B cell (primary cell): ENCODE results near the gene ACTN1. TPM values are rescaled to one million over a fixed set of nuclear protein-coding genes. Genes with fewer than 3 reads are reported as not detected.

Experiments used
- ATAC-seq: fragments of 200-7000 bp; cut with Tn5 transposase; one replicate; pipeline ENCODE4 v1.10.0; 2021; ENCODE audit warnings: low read depth, mild to moderate bottlenecking, moderate number of reproducible peaks, moderate library complexity
- CTCF ChIA-PET: fragments of 350-600 bp; sonication (Branson Sonifier 250); formaldehyde crosslinking; loops from one replicate; lab custom pipeline; 2021; ENCODE audit warnings: antibody characterized with exemption, inconsistent platforms; lab: Charles Lee
- POLR2A ChIA-PET: fragments of 350-600 bp; sonication (Branson Sonifier 250); formaldehyde crosslinking; loops from one replicate; lab custom pipeline; 2021; ENCODE audit warnings: antibody characterized with exemption; lab: Charles Lee
- DNase-seq: peaks from one replicate; pipeline ENCODE4 v3.0.0; 2013
- H2AFZ ChIP-seq: 2 replicates; pipeline ENCODE4 v1.6.1; 2012; ENCODE audit warnings: mild to moderate bottlenecking, low read depth, low read length; ENCODE audit not compliant: insufficient read depth, poor library complexity, severe bottlenecking
- H3K27ac ChIP-seq, 2 donors: 1 replicate in 1 of 2; 2 replicates in 1 of 2; pipeline ENCODE4 v1.5.1; 2012 to 2013; ENCODE audit warnings: low read length in 2 of 2, mild to moderate bottlenecking in 2 of 2, moderate library complexity in 1 of 2
- H3K27me3 ChIP-seq, 4 experiments: fragments of 200-600 bp in 1 of 4; sonication (generic) in 1 of 4; replicated peaks in 1 of 4; 1 replicate in 2 of 4; 2 replicates in 2 of 4; pipeline versions ENCODE4 v1.6.1 to v1.7.0; 2013 to 2016; ENCODE audit warnings: low read length in 3 of 4, mild to moderate bottlenecking in 2 of 4, mixed read lengths in 1 of 4, moderate library complexity in 1 of 4; ENCODE audit not compliant: insufficient read depth in 4 of 4, control insufficient read depth in 3 of 4; ENCODE audit errors: control extremely low read depth in 1 of 4
- H3K36me3 ChIP-seq, 2 experiments: replicated peaks in 1 of 2; 1 replicate in 1 of 2; 2 replicates in 1 of 2; pipeline versions ENCODE4 v1.6.1 to v1.7.1; 2013; ENCODE audit warnings: low read length in 1 of 2; ENCODE audit not compliant: insufficient read depth in 2 of 2, control insufficient read depth in 1 of 2; ENCODE audit errors: control extremely low read depth in 1 of 2, extremely low read depth in 1 of 2
- H3K4me1 ChIP-seq, 2 donors: fragments of 200-600 bp in 1 of 2; sonication (generic) in 1 of 2; 1 replicate in 1 of 2; 2 replicates in 1 of 2; pipeline versions ENCODE4 v1.5.1 to v1.6.1; 2013 to 2017; ENCODE audit warnings: low read length in 2 of 2; ENCODE audit not compliant: control insufficient read depth in 2 of 2, insufficient read depth in 2 of 2
- H3K4me2 ChIP-seq: replicated peaks from 2 replicates; pipeline ENCODE3; 2012; ENCODE audit warnings: mild to moderate bottlenecking, low read depth, low read length; ENCODE audit not compliant: poor library complexity, severe bottlenecking
- H3K4me3 ChIP-seq, 5 experiments: fragments of 200-600 bp in 1 of 5; sonication (generic) in 1 of 5; 1 replicate in 3 of 5; 2 replicates in 2 of 5; pipeline versions ENCODE4 v1.5.1 to v1.7.0; 2011 to 2016; ENCODE audit warnings: low read length in 4 of 5, mild to moderate bottlenecking in 4 of 5, low read depth in 2 of 5, control low read depth in 1 of 5, moderate library complexity in 1 of 5; ENCODE audit not compliant: insufficient read depth in 1 of 5; ENCODE audit errors: control extremely low read depth in 1 of 5, extremely low read depth in 1 of 5
- H3K79me2 ChIP-seq: fragments of 200-600 bp; sonication (generic); one replicate; pipeline ENCODE4 v1.6.0; 2016; ENCODE audit warnings: low read length; ENCODE audit not compliant: control insufficient read depth, insufficient read depth
- H3K9ac ChIP-seq: fragments of 200-600 bp; sonication (generic); 2 replicates; pipeline ENCODE4 v1.6.1; 2017; ENCODE audit warnings: mild to moderate bottlenecking, low read length, moderate library complexity
- H3K9me3 ChIP-seq, 3 donors: one replicate each; pipeline versions ENCODE4 v1.6.1 to v1.7.1; 2013; ENCODE audit warnings: low read length in 2 of 3; ENCODE audit not compliant: control insufficient read depth in 2 of 3, insufficient read depth in 1 of 3; ENCODE audit errors: control extremely low read depth in 1 of 3
- H4K20me1 ChIP-seq: 2 replicates; pipeline ENCODE4 v1.6.0; 2012; ENCODE audit warnings: mild to moderate bottlenecking, low read length; ENCODE audit not compliant: insufficient read depth, control insufficient read depth, poor library complexity, severe bottlenecking
- H3K27ac Mint-ChIP-seq: one replicate; pipeline ENCODE4 v1.8.0; 2021; ENCODE audit warnings: mixed read lengths
- H3K27me3 Mint-ChIP-seq: one replicate; pipeline ENCODE4 v1.8.0; 2021; ENCODE audit warnings: mixed read lengths
- H3K4me1 Mint-ChIP-seq: one replicate; pipeline ENCODE4 v1.8.0; 2021; ENCODE audit warnings: mixed read lengths
- H3K4me3 Mint-ChIP-seq: one replicate; pipeline ENCODE4 v1.8.0; 2021; ENCODE audit warnings: mixed read lengths
- H3K9me3 Mint-ChIP-seq: one replicate; pipeline ENCODE4 v1.8.0; 2022; ENCODE audit warnings: mixed read lengths; ENCODE audit not compliant: insufficient read depth
- CTCF ChIP-seq: fragments of 200-600 bp; IDR thresholded peaks from one replicate; pipeline ENCODE4 v1.8.0; 2022; ENCODE audit warnings: antibody characterized with exemption, mild to moderate bottlenecking
- EZH2 ChIP-seq: IDR thresholded peaks from 2 replicates; pipeline ENCODE4 v1.6.1; 2012; ENCODE audit warnings: borderline replicate concordance, low read depth, mild to moderate bottlenecking, moderate library complexity, low read length; ENCODE audit not compliant: insufficient read depth, poor library complexity, severe bottlenecking
- WGBS: methylation state at CpG from one replicate; pipeline ENCODE4 v1.1.5; 2013; ENCODE audit warnings: missing lambda C conversion rate; ENCODE audit not compliant: insufficient coverage; 5-methylcytosine and 5-hydroxymethylcytosine counted together
- intact Hi-C: fragments of 100-400 bp; cut with micrococcal nuclease; formaldehyde crosslinking; loops from one replicate; pipeline ENCODE4 v1.10.0; 2022
- polyA plus RNA-seq: library from polyadenylated mRNA; depleted of rRNA; stranded (reverse); fragments of >200 nt; gene quantifications from 2 replicates; pipeline ENCODE4 v1.2.3, GENCODE V29; 2012
- total RNA-seq, 2 donors: library from RNA; stranded (reverse); fragments of 120-200 nt in 1 of 2; gene quantifications; 1 replicate in 1 of 2; 2 replicates in 1 of 2; pipeline versions ENCODE4 v1.2.3 to v1.2.4, GENCODE V29; 2013 to 2022

Gene ACTN1
- total and polyA plus RNA-seq, 2 donors (not counting 1 experiment from before 2014, with no cell fraction given): 0.74 to 0.89 TPM

GRCh38 chr14:68950111-68950510 is 29.0 kb downstream of the ACTN1 start:
- H3K4me1 Mint-ChIP-seq: peaks cover 8% of the 10 kb centered on the region

GRCh38 chr14:68949601-68949965 is 29.5 kb downstream of the ACTN1 start:
- H4K20me1 ChIP-seq: no peaks in the 10 kb centered on the region

More at GRCh38 chr14:68950111-68950510, 29.0 kb downstream of the ACTN1 start:
- CTCF ChIA-PET: no interaction called here
- Histone ChIP-seq H3K79me2 (no peaks in the 10 kb centered on the region), H3K27ac (no peak overlapping the region), H3K27me3 (peaks cover 0 to 3% (median 0%) of the 10 kb centered on the region in 4 experiments), H3K9me3 (no peaks in the 10 kb centered on the region), H3K4me2 (no peak overlapping the region), H4K20me1 (no peaks in the 10 kb centered on the region), H3K4me1 (peaks cover 5 to 6% of the 10 kb centered on the region in 2 donors), H2AFZ (no peak overlapping the region), H3K4me3 (no peak overlapping the region), H3K36me3 (no peaks in the 10 kb centered on the region), H3K9ac (no peak overlapping the region)
- Mint-ChIP-seq H3K4me3 (no peak overlapping the region), H3K27me3 (peaks cover 19% of the 10 kb centered on the region), H3K27ac (no peak overlapping the region), H3K9me3 (no peaks in the 10 kb centered on the region)
- 100% methylated on average over 2 of the region's 5 CpGs for WGBS
- no peak for DNase-seq
- ATAC-seq: no peak
- TF ChIP-seq CTCF (no peak), EZH2 (no peak)
- POLR2A ChIA-PET: no interaction called here
- intact Hi-C loops: no loop called here

More at GRCh38 chr14:68949601-68949965, 29.5 kb downstream of the ACTN1 start:
- ATAC-seq (no peak), DNase-seq (no peak)
- no peak overlapping the region for H3K4me2 ChIP-seq
- Mint-ChIP-seq H3K9me3 (no peaks in the 10 kb centered on the region), H3K4me1 (peaks cover 8% of the 10 kb centered on the region), H3K27ac (no peak overlapping the region), H3K27me3 (peaks cover 16% of the 10 kb centered on the region), H3K4me3 (no peak overlapping the region)
- H3K79me2 ChIP-seq: no peaks in the 10 kb centered on the region
- no peaks in the 10 kb centered on the region for H3K36me3 ChIP-seq
- no peak overlapping the region for H3K27ac ChIP-seq
- H3K4me3 ChIP-seq: no peak overlapping the region
- intact Hi-C loops: no loop called here
- H3K9ac ChIP-seq: no peak overlapping the region
- ChIA-PET POLR2A (no interaction called here), CTCF (no interaction called here)
- TF ChIP-seq CTCF (no peak), EZH2 (no peak)
- H3K9me3 ChIP-seq: no peaks in the 10 kb centered on the region
- no CpG with 5 or more reads among the region's 2 CpGs for WGBS
- H2AFZ ChIP-seq: no peak overlapping the region
- H3K4me1 ChIP-seq: peaks cover 5 to 6% of the 10 kb centered on the region in 2 donors
- no peaks in the 10 kb centered on the region for H3K27me3 ChIP-seq
